GM21576 (cell line): ENCODE measurements around the gene ZNF888.
"Not testable (repeated sequence)": the region's sequence is repeated elsewhere in the genome, so short reads cannot be mapped to it uniquely, and the experiment has no call there.

Source experiments
- ATAC-seq: cut with Tn5 transposase; IDR thresholded peaks from one replicate; pipeline ENCODE4 v1.9.1; 2021; ENCODE audit warnings: mild to moderate bottlenecking, moderate library complexity; ENCODE audit not compliant: unreplicated experiment

Gene ZNF888

GRCh38 chr19:52880895-52881389 is 42.3 kb downstream of the ZNF888 start:
- ATAC-seq, result no peak

GRCh38 chr19:52872996-52873395 is 50.2 kb downstream of the ZNF888 start:
- ATAC-seq, result not testable (repeated sequence)

GRCh38 chr19:52871466-52871865 is 51.8 kb downstream of the ZNF888 start:
- ATAC-seq, result no peak

GRCh38 chr19:52868031-52868430 is 55.2 kb downstream of the ZNF888 start:
- not testable (repeated sequence) for ATAC-seq

GRCh38 chr19:52857378-52858191 is 65.6 kb downstream of the ZNF888 start, which contains the start of gene ZNF468:
Gene ZNF468 (minus strand): TSS chr19:52857619. CDS start chr19:52854272, 3,347 bp downstream.
- peak; percentile 95 for ATAC-seq

- ATAC-seq, result not testable (repeated sequence)
Measured at GRCh38 chr19:52856540-52857377, 66.5 kb downstream of the ZNF888 start.
